Gastrocnemius medialis (tissue), 4 donors: Measurements from ENCODE around the gene MAPK8IP1. TPM values are rescaled to one million over a fixed set of nuclear protein-coding genes. Genes with fewer than 3 reads are reported as not detected.

Experiments
- ATAC-seq, 2 donors: fragments of 150-250 bp; one replicate each; pipeline ENCODE4 v1.9.1; 2016
- DNase-seq, 2 donors: peaks; one replicate each; pipeline ENCODE4 v3.0.0-alpha.2; 2019
- H3K27ac ChIP-seq, 4 donors: fragments of 200-600 bp; sonication (generic); 1 replicate in 1 of 4; 2 replicates in 3 of 4; pipeline ENCODE4 v1.5.1; 2016 to 2018; ENCODE audit warnings: mild to moderate bottlenecking in 2 of 4, moderate library complexity in 1 of 4
- H3K27me3 ChIP-seq, 3 donors: fragments of 200-600 bp; sonication (generic) in 2 of 3; 1 replicate in 1 of 3; 2 replicates in 2 of 3; pipeline versions ENCODE4 v1.5.1 to v1.6.0; 2016 to 2019; ENCODE audit warnings: mild to moderate bottlenecking in 1 of 3, moderate library complexity in 1 of 3
- H3K36me3 ChIP-seq, 2 donors: fragments of 200-600 bp; sonication (generic) in 1 of 2; one replicate each; pipeline ENCODE4 v1.5.1; 2017 to 2018
- H3K4me1 ChIP-seq, 2 donors: fragments of 200-600 bp; sonication (generic) in 1 of 2; one replicate each; pipeline ENCODE4 v1.5.1; 2016 to 2017; ENCODE audit warnings: mild to moderate bottlenecking in 2 of 2
- H3K4me3 ChIP-seq, 4 donors: fragments of 200-600 bp; sonication (generic) in 3 of 4; 1 replicate in 1 of 4; 2 replicates in 3 of 4; pipeline ENCODE4 v1.5.1; 2016 to 2019; ENCODE audit warnings: mild to moderate bottlenecking in 2 of 4
- H3K9me3 ChIP-seq, 3 donors: fragments of 200-600 bp; sonication (generic) in 2 of 3; 1 replicate in 1 of 3; 2 replicates in 2 of 3; pipeline ENCODE4 v1.5.1; 2016 to 2019
- CTCF ChIP-seq, 5 experiments: fragments of 450-650 bp in 3 of 5; fragments of 200-600 bp in 2 of 5; sonication (generic) in 2 of 5; IDR thresholded peaks in 4 of 5; conservative IDR thresholded peaks in 1 of 5; 1 replicate in 4 of 5; 2 replicates in 1 of 5; pipeline ENCODE4 v1.5.1; 2016 to 2019; ENCODE audit warnings: antibody characterized with exemption in 5 of 5, mild to moderate bottlenecking in 3 of 5, moderate library complexity in 3 of 5
- POLR2A ChIP-seq, 2 donors: fragments of 450-650 bp; IDR thresholded peaks; one replicate each; pipeline ENCODE4 v1.6.1; 2017; ENCODE audit warnings: antibody characterized with exemption in 2 of 2, mild to moderate bottlenecking in 2 of 2, moderate library complexity in 2 of 2
- in situ Hi-C, 4 donors: fragments of 200-750 bp; cut with MboI; loops; one replicate each; pipeline versions ENCODE4 v1.15.0 to v1.8.0; 2017; ENCODE audit warnings: low sequenced_read_pairs in 4 of 4
- intact Hi-C: fragments of 100-400 bp; cut with DNase I; formaldehyde crosslinking; loops from one replicate; pipeline ENCODE4 v1.15.1; 2023; ENCODE audit warnings: low total_unique reads
- total RNA-seq, 4 donors: library from RNA; depleted of rRNA; stranded (reverse); fragments of >200 nt; gene quantifications; one replicate each; pipeline versions ENCODE4 v1.1.0 to v1.2.3, GENCODE V29; 2016

Gene MAPK8IP1
- total RNA-seq, 4 donors from 2014 or later, result 1.4 to 4.0 (median 1.9) TPM

GRCh38 chr11:45887587-45887986 lies 2.1 kb downstream of the MAPK8IP1 start:
- DNase-seq, result no peak
- no peak for ATAC-seq
- no peaks in the 10 kb centered on the region for H3K27me3 ChIP-seq
- H3K4me1 ChIP-seq, result peaks cover 0 to 5% of the 10 kb centered on the region in 2 donors
- no peaks in the 10 kb centered on the region for H3K36me3 ChIP-seq
- H3K9me3 ChIP-seq, result no peaks in the 10 kb centered on the region
- H3K27ac ChIP-seq, result no peak overlapping the region
- TF ChIP-seq POLR2A (IDR thresholded peaks at IDR 0.05), result no peak
- TF ChIP-seq CTCF (IDR thresholded peaks at IDR 0.05 in 4 of 5, conservative IDR thresholded peaks at IDR 0.05 in 1 of 5), result no peak
- no peak overlapping the region for H3K4me3 ChIP-seq
- in situ Hi-C loops, result no loop called here
- intact Hi-C loops, result no loop called here

- no peak overlapping the region for H3K27ac ChIP-seq
- no peaks in the 10 kb centered on the region for H3K9me3 ChIP-seq
- TF ChIP-seq POLR2A (IDR thresholded peaks at IDR 0.05), result no peak
- no peak for TF ChIP-seq CTCF (IDR thresholded peaks at IDR 0.05 in 4 of 5, conservative IDR thresholded peaks at IDR 0.05 in 1 of 5)
- H3K4me3 ChIP-seq, result no peak overlapping the region
- H3K4me1 ChIP-seq, result peaks cover 0 to 5% of the 10 kb centered on the region in 2 donors
- ATAC-seq (no peak), DNase-seq (no peak)
- H3K36me3 ChIP-seq, result no peaks in the 10 kb centered on the region
- in situ Hi-C loops, result no loop called here
- intact Hi-C loops, result no loop called here
- H3K27me3 ChIP-seq, result no peaks in the 10 kb centered on the region
These were observed 4.1 kb downstream of the MAPK8IP1 start for GRCh38 chr11:45889555-45889954.

GRCh38 chr11:45889966-45890365 lies 4.5 kb downstream of the MAPK8IP1 start:
- Histone ChIP-seq H3K27ac (no peak overlapping the region), H3K4me3 (no peak overlapping the region), H3K9me3 (no peaks in the 10 kb centered on the region), H3K27me3 (no peaks in the 10 kb centered on the region), H3K4me1 (peaks cover 0 to 5% of the 10 kb centered on the region in 2 donors), H3K36me3 (no peaks in the 10 kb centered on the region)
- no peak for ATAC-seq
- intact Hi-C loops, result no loop called here
- in situ Hi-C loops, result no loop called here
- no peak for DNase-seq
- no peak for TF ChIP-seq CTCF (IDR thresholded peaks at IDR 0.05 in 4 of 5, conservative IDR thresholded peaks at IDR 0.05 in 1 of 5)
- no peak for TF ChIP-seq POLR2A (IDR thresholded peaks at IDR 0.05)

GRCh38 chr11:45890886-45891550 lies 5.6 kb downstream of the MAPK8IP1 start:
- ATAC-seq, result no peak
- Histone ChIP-seq H3K9me3 (no peaks in the 10 kb centered on the region), H3K27ac (no peak overlapping the region), H3K36me3 (no peaks in the 10 kb centered on the region), H3K27me3 (no peaks in the 10 kb centered on the region), H3K4me3 (no peak overlapping the region), H3K4me1 (peaks cover 0 to under 1% of the 10 kb centered on the region in 2 donors)
- in situ Hi-C loops (no loop called here), intact Hi-C loops (no loop called here)
- TF ChIP-seq POLR2A (IDR thresholded peaks at IDR 0.05) (no peak), CTCF (IDR thresholded peaks at IDR 0.05 in 4 of 5, conservative IDR thresholded peaks at IDR 0.05 in 1 of 5) (no peak)
- no peak for DNase-seq

- DNase-seq, result no peak
- no peak for ATAC-seq
These were observed 7.4 kb downstream of the MAPK8IP1 start for GRCh38 chr11:45892856-45893255.

More at GRCh38 chr11:45892856-45893255, 7.4 kb downstream of the MAPK8IP1 start:
- in situ Hi-C loops, result no loop called here
- Histone ChIP-seq H3K27me3 (peaks cover 0 to under 1% (median 0%) of the 10 kb centered on the region in 3 donors), H3K9me3 (no peaks in the 10 kb centered on the region), H3K4me1 (no peaks in the 10 kb centered on the region), H3K4me3 (no peak overlapping the region), H3K36me3 (no peaks in the 10 kb centered on the region), H3K27ac (no peak overlapping the region)
- intact Hi-C loops, result no loop called here
- TF ChIP-seq POLR2A (IDR thresholded peaks at IDR 0.05), result no peak
